HCT116 (cell line): ENCODE results near the gene MYLK. TPM values are rescaled to one million over a fixed set of nuclear protein-coding genes. Genes with fewer than 3 reads are reported as not detected.

ENCODE experiments used
- ATAC-seq: fragments of 200-7000 bp; cut with Tn5 transposase; 2 replicates; pipeline ENCODE4 v1.9.1; 2020; ENCODE audit warnings: mild to moderate bottlenecking, moderate library complexity
- BruUV-seq: library from RNA; stranded (reverse); fragments of 400-500 nt; replicated peaks from 2 replicates; lab custom pipeline; 2021; lab: Mats Ljungman, UMichigan
- CTCF ChIA-PET: fragments of 300-600 bp; sonication (Branson Sonifier 250); formaldehyde crosslinking; loops from one replicate; lab custom pipeline; 2021; ENCODE audit warnings: antibody characterized with exemption; lab: Charles Lee
- POLR2A ChIA-PET: fragments of 300-600, 350-600 bp; sonication (Branson Sonifier 250); formaldehyde crosslinking; loops from one replicate; lab custom pipeline; 2021; ENCODE audit warnings: antibody characterized with exemption; lab: Charles Lee
- RAD21 ChIA-PET, 2 experiments: fragments of 300-600 bp; sonication (Branson Sonifier 250); formaldehyde crosslinking; loops; one replicate each; lab custom pipeline; 2023; ENCODE audit warnings: low total read pairs in 2 of 2; ENCODE audit not compliant: uncharacterized antibody in 2 of 2, unreplicated experiment in 2 of 2, low non-redundant PET in 1 of 2; lab: Charles Lee
- DNase-seq: peaks from one replicate; pipeline ENCODE4 v3.0.0-alpha.2; 2010; ENCODE audit warnings: low read depth, low spot score
- H2AFZ ChIP-seq: fragments of 200-600 bp; shearing (Covaris generic), sonication (generic); 2 replicates; pipeline ENCODE4 v1.6.1; 2017; ENCODE audit warnings: low read depth, mixed run types, mixed read lengths, antibody characterized with exemption, low read length; ENCODE audit not compliant: poor library complexity, severe bottlenecking
- H3K27ac ChIP-seq: 2 replicates; pipeline ENCODE4 v1.5.1; 2012; ENCODE audit warnings: low read depth, low read length
- H3K27me3 ChIP-seq: fragments of 200-600 bp; sonication (generic); 2 replicates; pipeline ENCODE4 v1.6.1; 2016; ENCODE audit warnings: mixed run types, low read length, mixed read lengths; ENCODE audit not compliant: insufficient read depth
- H3K36me3 ChIP-seq, 2 experiments: fragments of 200-500 bp in 1 of 2; fragments of 200-600 bp in 1 of 2; sonication (Bioruptor generic) in 1 of 2; sonication (generic) in 1 of 2; 2 replicates each; pipeline versions ENCODE4 v1.5.1 to v1.6.1; 2014 to 2016; ENCODE audit warnings: low read length in 2 of 2, inconsistent platforms in 1 of 2, mixed read lengths in 1 of 2, mixed run types in 1 of 2; ENCODE audit not compliant: insufficient read depth in 2 of 2, control insufficient read depth in 1 of 2
- H3K4me1 ChIP-seq, 2 experiments: fragments of 200-600 bp in 1 of 2; sonication (generic) in 1 of 2; 2 replicates each; pipeline versions ENCODE4 v1.5.1 to v1.6.1; 2012 to 2017; ENCODE audit warnings: low read length in 2 of 2, inconsistent platforms in 1 of 2, mild to moderate bottlenecking in 1 of 2, mixed read lengths in 1 of 2, mixed run types in 1 of 2, moderate library complexity in 1 of 2; ENCODE audit not compliant: insufficient read depth in 2 of 2, control insufficient read depth in 1 of 2
- H3K4me2 ChIP-seq: fragments of 200-600 bp; sonication (generic); 2 replicates; pipeline ENCODE4 v1.6.1; 2017; ENCODE audit warnings: mixed run types, low read length, mixed read lengths
- H3K4me3 ChIP-seq, 2 experiments: fragments of 200-600 bp in 1 of 2; sonication (generic) in 1 of 2; replicated peaks in 1 of 2; 2 replicates each; pipeline ENCODE4 v1.5.1; 2011 to 2016; ENCODE audit warnings: low read length in 2 of 2, control low read depth in 1 of 2, low read depth in 1 of 2, mild to moderate bottlenecking in 1 of 2, mixed read lengths in 1 of 2, mixed run types in 1 of 2
- H3K79me2 ChIP-seq: fragments of 200-600 bp; sonication (generic); 2 replicates; pipeline ENCODE4 v1.6.1; 2017; ENCODE audit warnings: mild to moderate bottlenecking, mixed run types, low read length, moderate library complexity, mixed read lengths; ENCODE audit not compliant: insufficient read depth
- H3K9ac ChIP-seq: fragments of 200-600 bp; sonication (generic); 2 replicates; pipeline ENCODE4 v1.6.1; 2016; ENCODE audit warnings: low read length, mixed read lengths
- H3K9me2 ChIP-seq: fragments of 200-600 bp; sonication (generic), shearing (Covaris generic); 2 replicates; pipeline ENCODE4 v1.6.1; 2017; ENCODE audit warnings: mixed run types, mild to moderate bottlenecking, moderate library complexity; ENCODE audit not compliant: insufficient read depth
- H3K9me3 ChIP-seq, 2 experiments: fragments of 200-500 bp in 1 of 2; fragments of 200-600 bp in 1 of 2; sonication (Bioruptor generic) in 1 of 2; sonication (generic) in 1 of 2; 2 replicates each; pipeline ENCODE4 v1.6.1; 2014 to 2017; ENCODE audit warnings: low read length in 2 of 2, mixed read lengths in 2 of 2, inconsistent platforms in 1 of 2, low read depth in 1 of 2, mild to moderate bottlenecking in 1 of 2, mixed run types in 1 of 2, moderate library complexity in 1 of 2; ENCODE audit not compliant: control insufficient read depth in 1 of 2, insufficient read depth in 1 of 2
- H4K20me1 ChIP-seq: fragments of 200-600 bp; sonication (generic), shearing (Covaris generic); 2 replicates; pipeline ENCODE4 v1.6.1; 2017; ENCODE audit warnings: mixed run types, mild to moderate bottlenecking, moderate library complexity; ENCODE audit not compliant: insufficient read depth
- FOSL1 ChIP-seq: IDR thresholded peaks from 2 replicates; pipeline ENCODE4 v1.6.1; 2012; ENCODE audit warnings: low read depth
- JUND ChIP-seq: IDR thresholded peaks from 2 replicates; pipeline ENCODE4 v1.6.1; 2012
- TCF7L2 ChIP-seq: IDR thresholded peaks from 2 replicates; pipeline ENCODE4 v1.7.0; 2011; ENCODE audit warnings: borderline replicate concordance, inconsistent platforms; ENCODE audit not compliant: insufficient read depth, insufficient read length; ENCODE audit errors: extremely low read depth
- ZFX ChIP-seq: fragments of 450-650 bp; IDR thresholded peaks from 2 replicates; pipeline ENCODE4 v1.6.1; 2017
- intact Hi-C: fragments of 100-400 bp; cut with micrococcal nuclease; formaldehyde crosslinking; loops from 2 replicates; pipeline ENCODE4 v1.10.0; 2022
- total RNA-seq: library from RNA; stranded (reverse); gene quantifications from one replicate; pipeline ENCODE4 v1.2.1, GENCODE V29; 2021; ENCODE audit not compliant: unreplicated experiment

Gene MYLK
- total RNA-seq, 1 experiment from 2014 or later, result 3.8 TPM

- H3K4me1 ChIP-seq, result peaks cover 7 to 8% of the 10 kb centered on the region in 2 experiments; a peak in 3 of 4 replicates
- TF ChIP-seq FOSL1, result no peak
- no peak for TF ChIP-seq ZFX
- intact Hi-C loops, result no loop called here
- H3K27ac ChIP-seq, result no peak overlapping the region
- ChIA-PET POLR2A (no interaction called here), RAD21 (interaction anchor here in 1 of 2 experiments (0.6 kb wide), 1 partner anchor 224 kb away, joined by 3 read pairs; no protein-coding TSS in a partner anchor), CTCF (no interaction called here)
- no peaks in the 10 kb centered on the region for H4K20me1 ChIP-seq
- no peak overlapping the region for H3K4me2 ChIP-seq
- no peaks in the 10 kb centered on the region for H3K36me3 ChIP-seq
- no peaks in the 10 kb centered on the region for H3K9me3 ChIP-seq
- no peak overlapping the region for H3K9ac ChIP-seq
- no peaks in the 10 kb centered on the region for H3K9me2 ChIP-seq
- H3K4me3 ChIP-seq, result no peak overlapping the region
- no peak overlapping the region for H2AFZ ChIP-seq
- DNase-seq (no peak), ATAC-seq (no peak)
- H3K27me3 ChIP-seq, result no peaks in the 10 kb centered on the region
- BruUV-seq, result no TSS peak
- H3K79me2 ChIP-seq, result no peaks in the 10 kb centered on the region
Measured at GRCh38 chr3:123819949-123820348, 64.2 kb downstream of the MYLK start.

DNA sequence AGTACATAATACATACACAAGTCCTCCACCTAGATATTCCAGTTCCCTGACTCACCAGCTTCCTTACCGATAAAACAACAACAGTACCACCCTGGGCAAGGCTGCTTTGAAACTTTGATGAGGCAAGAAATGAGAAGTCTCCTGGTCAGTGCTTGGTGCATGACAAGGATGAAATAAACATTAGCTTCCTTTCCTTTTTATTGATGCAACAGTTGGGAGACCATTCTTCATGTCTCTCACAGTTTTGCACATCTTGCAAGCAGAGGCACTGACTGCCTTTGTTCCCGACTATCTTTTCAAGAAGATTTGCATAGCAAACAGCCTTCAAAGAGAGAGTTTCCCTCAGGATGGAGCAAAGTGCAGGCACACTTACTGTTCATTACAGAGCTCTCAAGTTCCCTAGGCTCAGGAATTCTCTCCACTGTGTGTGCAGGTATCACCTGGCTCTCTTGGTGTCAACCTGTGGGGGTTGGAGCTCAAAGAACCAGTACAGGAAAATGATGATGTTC lies 65.2 kb downstream of the MYLK start:
- Histone ChIP-seq H2AFZ (no peak overlapping the region), H3K4me1 (peaks cover 7 to 8% of the 10 kb centered on the region in 2 experiments; a peak in 3 of 4 replicates), H3K9me3 (no peaks in the 10 kb centered on the region), H3K4me2 (no peak overlapping the region), H3K4me3 (no peak overlapping the region), H3K9ac (no peak overlapping the region), H3K79me2 (no peaks in the 10 kb centered on the region)
- ChIA-PET POLR2A (no interaction called here), CTCF (interaction anchor here (0.7 kb wide), 1 partner anchor 12 kb away, joined by 3 read pairs; no protein-coding TSS in a partner anchor), RAD21 (no interaction called here)
- peak; percentile 57; the same call in 1 of the 2 replicates for ATAC-seq
- no TSS peak for BruUV-seq
- DNase-seq, result no peak
- TF ChIP-seq JUND, result 0 out of 2 replicates have a peak, but pooled peaks have one; percentile 10
- no peak for TF ChIP-seq TCF7L2
- TF ChIP-seq, all 23 proteins: peak for 1
- no peaks in the 10 kb centered on the region for H3K9me2 ChIP-seq
- no peaks in the 10 kb centered on the region for H3K27me3 ChIP-seq
- intact Hi-C loops, result no loop called here
- H3K27ac ChIP-seq, result no peak overlapping the region
- no peaks in the 10 kb centered on the region for H3K36me3 ChIP-seq
- no peaks in the 10 kb centered on the region for H4K20me1 ChIP-seq
